Measurements from ENCODE around the gene ARHGAP26.

DNA sequence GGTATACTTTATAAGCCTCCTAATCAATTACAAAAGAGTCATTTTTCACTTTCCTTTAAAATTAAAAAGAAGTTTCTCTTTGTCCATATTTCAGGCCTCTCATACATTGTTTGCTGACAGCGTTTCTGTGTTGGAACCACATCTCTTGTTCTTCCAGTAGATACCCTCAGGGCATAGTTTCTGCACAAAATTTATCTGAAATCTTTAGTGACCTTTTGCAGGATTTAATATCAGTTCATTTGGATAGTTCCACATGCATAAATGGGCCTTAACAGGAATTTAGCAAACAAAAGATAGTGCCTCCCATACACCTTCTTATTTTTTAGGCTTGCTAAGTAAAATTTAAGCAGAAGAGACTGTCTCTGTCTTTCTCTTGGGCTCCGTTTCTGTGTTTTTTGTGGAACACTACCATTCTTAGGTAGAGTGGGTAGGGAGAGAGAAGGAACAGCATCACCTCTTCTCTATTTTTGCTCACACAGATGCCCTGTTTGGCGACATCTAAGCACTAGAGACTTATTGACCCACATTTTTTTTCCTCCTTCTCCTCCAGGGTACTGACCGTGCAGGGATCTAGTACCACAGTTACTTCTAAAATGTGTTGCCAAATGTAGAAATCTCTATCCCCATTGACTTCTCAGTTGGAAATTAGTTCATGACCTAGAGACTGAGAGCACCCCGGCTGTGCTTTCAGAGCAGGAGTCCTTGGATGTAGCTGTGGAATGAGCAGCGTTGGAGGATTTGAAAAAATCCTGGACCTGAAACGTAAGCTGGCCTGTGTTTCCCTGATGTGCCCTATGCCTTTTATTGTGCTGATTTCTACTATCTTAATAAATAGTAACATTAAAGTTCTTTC is 22.1 kb downstream of the ARHGAP26 start:
- TF ChIP-seq, protein P1, sequence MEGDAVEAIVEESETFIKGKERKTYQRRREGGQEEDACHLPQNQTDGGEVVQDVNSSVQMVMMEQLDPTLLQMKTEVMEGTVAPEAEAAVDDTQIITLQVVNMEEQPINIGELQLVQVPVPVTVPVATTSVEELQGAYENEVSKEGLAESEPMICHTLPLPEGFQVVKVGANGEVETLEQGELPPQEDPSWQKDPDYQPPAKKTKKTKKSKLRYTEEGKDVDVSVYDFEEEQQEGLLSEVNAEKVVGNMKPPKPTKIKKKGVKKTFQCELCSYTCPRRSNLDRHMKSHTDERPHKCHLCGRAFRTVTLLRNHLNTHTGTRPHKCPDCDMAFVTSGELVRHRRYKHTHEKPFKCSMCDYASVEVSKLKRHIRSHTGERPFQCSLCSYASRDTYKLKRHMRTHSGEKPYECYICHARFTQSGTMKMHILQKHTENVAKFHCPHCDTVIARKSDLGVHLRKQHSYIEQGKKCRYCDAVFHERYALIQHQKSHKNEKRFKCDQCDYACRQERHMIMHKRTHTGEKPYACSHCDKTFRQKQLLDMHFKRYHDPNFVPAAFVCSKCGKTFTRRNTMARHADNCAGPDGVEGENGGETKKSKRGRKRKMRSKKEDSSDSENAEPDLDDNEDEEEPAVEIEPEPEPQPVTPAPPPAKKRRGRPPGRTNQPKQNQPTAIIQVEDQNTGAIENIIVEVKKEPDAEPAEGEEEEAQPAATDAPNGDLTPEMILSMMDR (IDR thresholded peaks at IDR 0.05): no peak
- TF ChIP-seq POLR2A (IDR thresholded peaks at IDR 0.05) (no peak), POLR2AphosphoS5 (IDR thresholded peaks at IDR 0.05) (no peak), EP300 (IDR thresholded peaks at IDR 0.05) (no peak)
